ENCODE measurements around the gene PCSK9. TPM values are rescaled to one million over a fixed set of nuclear protein-coding genes. Genes with fewer than 3 reads are reported as not detected.

PCSK9 gene
- total RNA-seq, 1 donor from 2014 or later: 6.8 TPM

DNA sequence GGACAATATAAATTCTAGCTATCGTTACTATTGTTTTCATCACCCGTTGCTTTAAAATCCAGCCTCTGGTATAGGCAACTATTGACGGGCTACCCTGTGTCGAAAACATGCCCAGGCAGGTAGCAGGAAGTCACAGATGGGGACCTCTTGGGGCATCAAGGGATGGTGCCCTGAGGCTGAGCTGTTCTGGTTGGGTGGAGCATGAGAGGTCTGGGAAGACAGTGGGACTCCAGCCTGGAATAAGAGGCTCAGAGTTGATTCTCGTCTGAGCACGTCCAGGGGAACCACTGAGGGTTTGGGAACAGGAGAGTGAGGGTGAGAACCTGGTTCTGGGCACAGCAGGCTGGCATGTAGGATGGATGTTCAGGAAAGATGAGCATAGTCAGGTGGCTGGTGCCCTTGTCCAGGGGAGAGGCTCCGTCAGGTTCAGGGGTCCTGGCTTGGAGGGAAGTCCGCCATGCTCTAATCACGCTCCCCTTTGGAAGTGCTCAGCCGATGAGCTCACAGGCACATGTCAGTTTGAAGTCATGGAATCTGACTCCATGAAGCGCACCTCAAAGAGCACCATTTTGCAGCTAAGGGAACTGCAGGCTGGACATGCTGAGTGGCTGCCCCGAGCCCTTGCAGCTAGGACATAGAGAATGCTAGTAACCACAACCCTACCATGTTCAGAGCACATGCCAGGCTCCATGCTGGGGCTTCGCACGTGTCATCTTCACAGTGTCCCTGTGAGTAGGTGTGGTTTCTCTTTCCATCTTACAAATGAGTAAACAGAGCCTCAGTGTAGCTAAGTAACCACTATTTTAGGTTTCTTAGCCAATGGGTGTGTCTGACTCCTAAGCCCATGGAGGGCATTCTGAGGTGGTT lies 21.0 kb downstream of the PCSK9 start:
- Mint-ChIP-seq H3K4me3 (ENCODE audit: unreplicated experiment) (no peak overlapping the region), H3K9me3 (ENCODE audit: unreplicated experiment) (no peaks in the 10 kb centered on the region), H3K36me3 (ENCODE audit: low read depth, unreplicated experiment) (peaks cover 3% of the 10 kb centered on the region), H3K27ac (ENCODE audit: unreplicated experiment) (no peak overlapping the region), H3K27me3 (ENCODE audit: unreplicated experiment) (peaks cover 10% of the 10 kb centered on the region), H3K4me1 (ENCODE audit: unreplicated experiment) (no peaks in the 10 kb centered on the region)
- no peak for DNase-seq (ENCODE audit: low spot score)
- TF ChIP-seq, protein P1, sequence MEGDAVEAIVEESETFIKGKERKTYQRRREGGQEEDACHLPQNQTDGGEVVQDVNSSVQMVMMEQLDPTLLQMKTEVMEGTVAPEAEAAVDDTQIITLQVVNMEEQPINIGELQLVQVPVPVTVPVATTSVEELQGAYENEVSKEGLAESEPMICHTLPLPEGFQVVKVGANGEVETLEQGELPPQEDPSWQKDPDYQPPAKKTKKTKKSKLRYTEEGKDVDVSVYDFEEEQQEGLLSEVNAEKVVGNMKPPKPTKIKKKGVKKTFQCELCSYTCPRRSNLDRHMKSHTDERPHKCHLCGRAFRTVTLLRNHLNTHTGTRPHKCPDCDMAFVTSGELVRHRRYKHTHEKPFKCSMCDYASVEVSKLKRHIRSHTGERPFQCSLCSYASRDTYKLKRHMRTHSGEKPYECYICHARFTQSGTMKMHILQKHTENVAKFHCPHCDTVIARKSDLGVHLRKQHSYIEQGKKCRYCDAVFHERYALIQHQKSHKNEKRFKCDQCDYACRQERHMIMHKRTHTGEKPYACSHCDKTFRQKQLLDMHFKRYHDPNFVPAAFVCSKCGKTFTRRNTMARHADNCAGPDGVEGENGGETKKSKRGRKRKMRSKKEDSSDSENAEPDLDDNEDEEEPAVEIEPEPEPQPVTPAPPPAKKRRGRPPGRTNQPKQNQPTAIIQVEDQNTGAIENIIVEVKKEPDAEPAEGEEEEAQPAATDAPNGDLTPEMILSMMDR (IDR thresholded peaks at IDR 0.05; ENCODE audit: unreplicated experiment): no peak

DNA sequence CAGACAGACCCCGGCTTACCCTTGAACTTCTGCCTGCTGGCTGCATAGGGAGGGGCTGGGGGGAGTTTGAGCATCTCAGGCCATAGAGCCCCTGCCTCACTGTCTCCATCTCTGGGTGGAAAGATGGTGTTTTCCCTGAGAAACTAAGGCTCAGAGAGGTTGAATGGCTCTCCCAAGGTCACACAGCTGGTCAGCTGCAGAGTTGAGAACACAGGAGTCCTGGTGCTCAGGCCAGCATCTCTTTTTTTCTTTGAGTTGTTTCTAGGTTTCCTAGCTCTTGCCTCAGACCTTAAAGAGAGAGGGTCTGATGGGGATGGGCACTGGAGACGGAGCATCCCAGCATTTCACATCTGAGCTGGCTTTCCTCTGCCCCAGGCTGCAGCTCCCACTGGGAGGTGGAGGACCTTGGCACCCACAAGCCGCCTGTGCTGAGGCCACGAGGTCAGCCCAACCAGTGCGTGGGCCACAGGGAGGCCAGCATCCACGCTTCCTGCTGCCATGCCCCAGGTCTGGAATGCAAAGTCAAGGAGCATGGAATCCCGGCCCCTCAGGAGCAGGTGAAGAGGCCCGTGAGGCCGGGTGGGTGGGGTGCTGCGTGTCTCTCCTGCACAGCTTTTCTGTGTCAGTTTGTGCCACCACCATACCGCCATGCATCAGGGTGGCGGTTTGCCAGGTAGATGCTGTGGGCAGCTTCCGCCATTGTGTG lies 21.8 kb downstream of the PCSK9 start:
- TF ChIP-seq, protein P1 (IDR thresholded peaks at IDR 0.05; ENCODE audit: unreplicated experiment): no peak
- H3K4me3 Mint-ChIP-seq (ENCODE audit: unreplicated experiment): no peak overlapping the region
- no peaks in the 10 kb centered on the region for H3K9me3 Mint-ChIP-seq (ENCODE audit: unreplicated experiment)
- no peaks in the 10 kb centered on the region for H3K4me1 Mint-ChIP-seq (ENCODE audit: unreplicated experiment)
- H3K36me3 Mint-ChIP-seq (ENCODE audit: low read depth, unreplicated experiment): peaks cover 3% of the 10 kb centered on the region
- no peak for DNase-seq (ENCODE audit: low spot score)
- H3K27me3 Mint-ChIP-seq (ENCODE audit: unreplicated experiment): peaks cover 10% of the 10 kb centered on the region
- H3K27ac Mint-ChIP-seq (ENCODE audit: unreplicated experiment): no peak overlapping the region

DNA sequence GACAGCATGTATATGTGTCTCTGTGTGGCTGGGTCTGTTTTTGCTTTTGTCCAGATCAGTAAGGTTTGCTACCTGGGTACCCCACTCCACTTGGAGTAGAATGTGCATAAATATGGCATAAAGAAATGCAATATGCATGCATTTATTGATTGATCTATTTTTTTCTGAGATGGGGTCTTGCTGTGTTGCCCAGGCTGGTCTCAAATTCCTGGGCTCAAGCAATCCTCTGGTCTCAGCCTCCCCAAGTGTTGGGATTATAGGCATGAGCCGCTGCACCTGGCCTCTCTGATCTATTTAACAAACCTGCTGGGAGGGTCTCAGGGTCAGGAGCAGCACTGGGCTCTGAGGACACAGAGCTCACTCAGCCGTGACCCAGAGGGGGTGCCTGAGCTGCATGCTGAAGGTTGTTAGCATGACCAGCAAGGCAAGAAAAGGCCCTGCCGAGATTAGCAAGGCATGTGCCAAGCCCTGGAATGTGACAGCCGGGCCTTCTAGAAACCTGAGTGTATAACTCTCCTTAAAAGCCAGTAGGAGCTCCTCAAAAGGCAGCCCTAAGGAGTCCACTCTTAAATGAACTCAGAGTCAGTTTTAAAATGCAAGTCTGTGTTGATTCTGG lies 22.5 kb downstream of the PCSK9 start:
- no peak overlapping the region for H3K27ac Mint-ChIP-seq (ENCODE audit: unreplicated experiment)
- H3K9me3 Mint-ChIP-seq (ENCODE audit: unreplicated experiment): no peaks in the 10 kb centered on the region
- H3K36me3 Mint-ChIP-seq (ENCODE audit: low read depth, unreplicated experiment): peaks cover 3% of the 10 kb centered on the region
- H3K4me1 Mint-ChIP-seq (ENCODE audit: unreplicated experiment): no peaks in the 10 kb centered on the region
- no peak for DNase-seq (ENCODE audit: low spot score)
- H3K4me3 Mint-ChIP-seq (ENCODE audit: unreplicated experiment): no peak overlapping the region
- peaks cover 10% of the 10 kb centered on the region for H3K27me3 Mint-ChIP-seq (ENCODE audit: unreplicated experiment)
- TF ChIP-seq, protein P1 (IDR thresholded peaks at IDR 0.05; ENCODE audit: unreplicated experiment): no peak

- H3K27ac Mint-ChIP-seq (ENCODE audit: unreplicated experiment): no peak overlapping the region
- peaks cover 3% of the 10 kb centered on the region for H3K4me1 Mint-ChIP-seq (ENCODE audit: unreplicated experiment)
These were observed 23.6 kb downstream of the PCSK9 start for GRCh38 chr1:55062801-55063576.

More at GRCh38 chr1:55062801-55063576, 23.6 kb downstream of the PCSK9 start:
- TF ChIP-seq, protein P1 (IDR thresholded peaks at IDR 0.05; ENCODE audit: unreplicated experiment): no peak
- H3K27me3 Mint-ChIP-seq (ENCODE audit: unreplicated experiment): peaks cover 10% of the 10 kb centered on the region
- no peak overlapping the region for H3K4me3 Mint-ChIP-seq (ENCODE audit: unreplicated experiment)
- DNase-seq (ENCODE audit: low spot score): no peak
- peaks cover 3% of the 10 kb centered on the region for H3K36me3 Mint-ChIP-seq (ENCODE audit: low read depth, unreplicated experiment)
- no peaks in the 10 kb centered on the region for H3K9me3 Mint-ChIP-seq (ENCODE audit: unreplicated experiment)
